T-cell (primary cell): Measurements from ENCODE around the gene LAMA5. TPM values are rescaled to one million over a fixed set of nuclear protein-coding genes. Genes with fewer than 3 reads are reported as not detected.

Experiments used
- ATAC-seq, 4 experiments: fragments of 200-7000 bp in 3 of 4; fragments of 150-1000 bp in 1 of 4; cut with Tn5 transposase; replicated peaks in 1 of 4; 1 replicate in 3 of 4; 2 replicates in 1 of 4; pipeline ENCODE4 v1.10.0; 2021; ENCODE audit warnings: moderate library complexity in 3 of 4, mild to moderate bottlenecking in 2 of 4, moderate number of reproducible peaks in 1 of 4
- CTCF ChIA-PET, 2 donors: fragments of 300-600 bp; sonication (Branson Sonifier 250); formaldehyde crosslinking; loops; one replicate each; lab custom pipeline; 2022; ENCODE audit warnings: antibody characterized with exemption in 2 of 2; lab: Charles Lee
- POLR2A ChIA-PET, 2 donors: fragments of 300-600 bp; sonication (Branson Sonifier 250); formaldehyde crosslinking; loops; one replicate each; lab custom pipeline; 2022; ENCODE audit warnings: antibody characterized with exemption in 2 of 2; lab: Charles Lee
- DNase-seq, 35 experiments: peaks; one replicate each; pipeline versions ENCODE4 v3.0.0 to v3.0.0-alpha.2; 2013 to 2023
- H3K27ac ChIP-seq: one replicate; pipeline ENCODE4 v1.5.1; 2013; ENCODE audit warnings: low read length
- H3K27me3 ChIP-seq, 2 experiments: replicated peaks in 1 of 2; 1 replicate in 1 of 2; 2 replicates in 1 of 2; pipeline versions ENCODE4 v1.6.1 to v1.7.0; 2013; ENCODE audit warnings: low read length in 1 of 2, mixed read lengths in 1 of 2; ENCODE audit not compliant: control insufficient read depth in 2 of 2, insufficient read depth in 2 of 2; ENCODE audit errors: extremely low read depth in 1 of 2
- H3K36me3 ChIP-seq, 2 donors: 1 replicate in 1 of 2; 2 replicates in 1 of 2; pipeline versions ENCODE4 v1.6.1 to v1.7.0; 2013; ENCODE audit warnings: low read length in 1 of 2; ENCODE audit not compliant: control insufficient read depth in 2 of 2, insufficient read depth in 1 of 2; ENCODE audit errors: extremely low read depth in 1 of 2
- H3K4me1 ChIP-seq, 2 experiments: 1 replicate in 1 of 2; 2 replicates in 1 of 2; pipeline versions ENCODE4 v1.6.1 to v1.7.0; 2013; ENCODE audit warnings: low read length in 2 of 2, mixed read lengths in 1 of 2; ENCODE audit not compliant: insufficient read depth in 2 of 2, control insufficient read depth in 1 of 2; ENCODE audit errors: extremely low read depth in 1 of 2
- H3K4me3 ChIP-seq, 2 donors: 1 replicate in 1 of 2; 2 replicates in 1 of 2; pipeline versions ENCODE4 v1.5.1 to v1.7.0; 2013; ENCODE audit warnings: mild to moderate bottlenecking in 2 of 2, low read length in 1 of 2, moderate library complexity in 1 of 2; ENCODE audit not compliant: control insufficient read depth in 1 of 2; ENCODE audit errors: extremely low read depth in 1 of 2
- H3K9me3 ChIP-seq: 2 replicates; pipeline ENCODE4 v1.7.0; 2013
- H3K27ac Mint-ChIP-seq, 2 donors: one replicate each; pipeline ENCODE4 v1.8.0; 2020 to 2021; ENCODE audit warnings: mild to moderate bottlenecking in 2 of 2, mixed read lengths in 2 of 2
- H3K27me3 Mint-ChIP-seq, 2 donors: one replicate each; pipeline ENCODE4 v1.8.0; 2021 to 2022; ENCODE audit warnings: mixed read lengths in 2 of 2
- H3K36me3 Mint-ChIP-seq: one replicate; pipeline ENCODE4 v1.8.0; 2021; ENCODE audit warnings: mixed read lengths
- H3K4me1 Mint-ChIP-seq, 3 donors: one replicate each; pipeline ENCODE4 v1.8.0; 2020 to 2022; ENCODE audit warnings: mixed read lengths in 3 of 3, mild to moderate bottlenecking in 1 of 3
- H3K4me3 Mint-ChIP-seq, 3 donors: one replicate each; pipeline ENCODE4 v1.8.0; 2020 to 2022; ENCODE audit warnings: mild to moderate bottlenecking in 3 of 3, mixed read lengths in 3 of 3, moderate library complexity in 3 of 3
- H3K9me3 Mint-ChIP-seq, 3 donors: one replicate each; pipeline ENCODE4 v1.8.0; 2020 to 2022; ENCODE audit warnings: mixed read lengths in 3 of 3
- WGBS: methylation state at CpG from one replicate; pipeline ENCODE4 v1.1.5; 2013; ENCODE audit warnings: missing lambda C conversion rate; ENCODE audit not compliant: insufficient coverage; 5-methylcytosine and 5-hydroxymethylcytosine counted together
- total RNA-seq, 35 experiments: library from RNA in 6 of 35; stranded (reverse) in 6 of 35; fragments of 120-200 nt in 1 of 35; gene quantifications; one replicate each; pipeline versions ENCODE4 v1.2.1 to v1.2.4 and lab custom pipeline; 2013 to 2026

LAMA5 gene
- total RNA-seq, 5 donors from 2014 or later (not counting 1 experiment from before 2014, with no cell fraction given): 0.48 to 4.3 (median 3.0) TPM

DNA sequence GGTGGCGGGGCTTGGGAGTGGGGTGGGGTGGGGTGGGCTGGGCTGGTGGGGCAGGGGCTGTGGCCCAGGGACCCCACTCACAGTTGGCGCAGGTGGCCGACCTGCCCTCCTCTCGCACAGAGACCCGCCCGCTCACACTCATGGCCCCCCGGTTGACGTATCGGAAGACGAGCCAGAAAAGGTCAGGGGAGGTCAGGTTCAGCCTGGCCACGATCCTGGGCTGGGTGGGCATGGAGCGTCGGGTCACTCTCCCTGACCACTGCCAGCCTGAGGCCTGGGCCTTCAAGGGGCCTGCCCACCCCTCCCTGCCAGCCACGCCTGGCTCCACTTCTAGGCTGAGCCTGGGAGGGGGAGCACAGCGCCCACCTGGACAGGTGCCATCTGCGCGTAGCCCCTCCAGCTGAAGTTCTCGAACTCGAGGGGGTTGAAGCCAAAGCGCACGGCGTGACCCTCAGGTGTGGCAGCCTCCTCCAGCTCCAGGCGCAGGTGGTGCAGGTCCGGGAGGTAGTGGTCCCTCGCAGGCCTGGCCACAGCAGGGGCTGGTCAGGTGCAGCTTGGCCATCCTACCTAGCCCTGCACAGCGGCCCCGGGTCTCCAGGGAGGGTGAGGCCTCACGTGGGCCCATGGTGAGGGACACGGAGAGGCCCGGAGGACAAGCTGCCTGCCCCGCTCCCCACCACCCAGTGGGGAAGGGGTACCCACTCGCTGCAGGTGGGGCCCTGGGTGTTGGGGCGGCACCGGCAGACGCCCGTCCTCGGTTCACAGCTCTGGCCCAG is 33.1 kb downstream of the LAMA5 start:
- Mint-ChIP-seq H3K27ac (no peak overlapping the region), H3K36me3 (no peaks in the 10 kb centered on the region), H3K4me1 (peaks cover 0 to 10% (median 0%) of the 10 kb centered on the region in 3 donors), H3K9me3 (no peaks in the 10 kb centered on the region), H3K27me3 (peaks cover 0 to 10% of the 10 kb centered on the region in 2 donors), H3K4me3 (no peak overlapping the region)
- no peak for ATAC-seq
- Histone ChIP-seq H3K4me1 (no peaks in the 10 kb centered on the region), H3K4me3 (no peak overlapping the region), H3K27ac (no peak overlapping the region), H3K36me3 (no peaks in the 10 kb centered on the region), H3K27me3 (peaks cover 0 to 58% of the 10 kb centered on the region in 2 experiments), H3K9me3 (no peaks in the 10 kb centered on the region)
- POLR2A ChIA-PET: no interaction called here
- CTCF ChIA-PET: no interaction called here
- DNase-seq: no peak
- 90% methylated on average over 28 of the region's 37 CpGs for WGBS

DNA sequence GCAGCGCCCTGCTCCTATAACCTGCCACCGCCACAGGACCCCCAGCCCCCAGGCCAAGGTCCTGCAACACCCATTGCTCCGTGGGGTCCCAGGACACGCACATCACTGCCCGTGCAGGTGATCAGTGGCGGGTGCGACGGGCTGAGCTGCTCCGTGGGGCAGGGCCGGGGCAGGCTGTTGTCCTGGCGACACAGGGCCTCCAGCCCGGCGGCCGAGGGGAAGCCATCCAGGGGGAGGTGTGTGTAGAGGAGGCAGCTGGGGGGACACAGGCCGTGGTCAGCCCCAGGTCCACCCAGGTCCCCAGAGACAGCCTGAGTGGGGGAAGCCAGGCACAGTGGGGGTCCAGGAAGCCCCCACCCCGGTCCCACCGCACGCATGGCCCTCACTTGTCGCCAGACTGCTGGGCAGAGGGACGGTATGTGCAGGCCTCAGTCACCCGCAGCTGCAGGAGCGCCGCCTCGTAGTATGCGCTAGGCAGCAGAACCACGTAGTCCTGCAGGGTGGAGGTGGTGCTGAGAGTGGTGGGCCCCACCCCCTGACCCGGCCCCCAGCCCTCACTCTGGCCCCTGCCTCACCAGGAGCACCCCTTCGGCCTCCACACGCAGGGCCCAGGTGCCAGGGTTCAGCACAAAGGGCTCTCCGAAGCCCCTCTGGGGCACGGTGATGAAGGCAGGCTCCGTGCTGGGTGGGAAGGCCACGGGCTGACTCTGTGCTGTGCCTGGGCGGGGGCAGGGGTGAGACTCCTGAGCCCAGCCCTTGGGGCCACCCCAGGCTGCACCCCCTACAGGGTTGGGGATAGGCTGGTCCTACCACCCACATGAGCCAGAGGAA is 33.9 kb downstream of the LAMA5 start:
- peaks cover 0 to 10% of the 10 kb centered on the region in 2 donors for H3K27me3 Mint-ChIP-seq
- H3K36me3 Mint-ChIP-seq: no peaks in the 10 kb centered on the region
- WGBS: 86% methylated on average over 20 of the region's 34 CpGs
- DNase-seq: no peak
- no peak overlapping the region for H3K4me3 Mint-ChIP-seq
- no peaks in the 10 kb centered on the region for H3K36me3 ChIP-seq
- no peaks in the 10 kb centered on the region for H3K9me3 ChIP-seq
- ChIA-PET POLR2A (no interaction called here), CTCF (no interaction called here)
- no peak for ATAC-seq
- H3K4me1 Mint-ChIP-seq: peaks cover 0 to 10% (median 0%) of the 10 kb centered on the region in 3 donors
- H3K4me1 ChIP-seq: no peaks in the 10 kb centered on the region
- H3K27ac Mint-ChIP-seq: no peak overlapping the region
- no peak overlapping the region for H3K27ac ChIP-seq
- no peak overlapping the region for H3K4me3 ChIP-seq
- peaks cover 0 to 56% of the 10 kb centered on the region in 2 experiments for H3K27me3 ChIP-seq
- H3K9me3 Mint-ChIP-seq: no peaks in the 10 kb centered on the region

DNA sequence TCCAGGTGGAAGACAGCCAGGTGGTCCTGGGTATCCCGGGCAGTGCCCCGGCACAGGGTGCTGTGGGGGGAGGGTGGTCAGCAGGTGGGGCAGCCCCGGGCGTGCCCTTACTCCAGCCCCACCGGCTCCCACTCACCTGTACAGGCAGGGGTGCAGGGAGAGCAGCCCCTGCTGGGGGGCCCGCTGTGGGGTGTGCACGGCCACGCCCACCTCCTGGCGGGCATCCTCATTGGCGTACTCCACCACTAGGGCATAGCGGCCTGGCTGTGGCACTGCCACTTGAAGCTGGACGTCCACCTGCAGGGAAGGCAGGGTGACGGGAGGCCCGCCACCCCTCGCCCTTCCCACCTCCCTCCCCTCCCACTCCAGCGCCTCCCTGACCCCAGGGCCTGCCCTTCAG is 34.7 kb downstream of the LAMA5 start:
- Mint-ChIP-seq H3K4me3 (no peak overlapping the region), H3K27me3 (peaks cover 0 to 10% of the 10 kb centered on the region in 2 donors), H3K36me3 (no peaks in the 10 kb centered on the region), H3K4me1 (peaks cover 0 to 7% (median 0%) of the 10 kb centered on the region in 3 donors), H3K27ac (no peak overlapping the region), H3K9me3 (no peaks in the 10 kb centered on the region)
- WGBS: 82% methylated on average over 8 of the region's 16 CpGs
- no peak overlapping the region for H3K4me3 ChIP-seq
- DNase-seq: no peak
- CTCF ChIA-PET: no interaction called here
- no peak overlapping the region for H3K27ac ChIP-seq
- POLR2A ChIA-PET: no interaction called here
- no peaks in the 10 kb centered on the region for H3K4me1 ChIP-seq
- no peaks in the 10 kb centered on the region for H3K36me3 ChIP-seq
- peaks cover 0 to 48% of the 10 kb centered on the region in 2 experiments for H3K27me3 ChIP-seq
- ATAC-seq: no peak
- no peaks in the 10 kb centered on the region for H3K9me3 ChIP-seq

DNA sequence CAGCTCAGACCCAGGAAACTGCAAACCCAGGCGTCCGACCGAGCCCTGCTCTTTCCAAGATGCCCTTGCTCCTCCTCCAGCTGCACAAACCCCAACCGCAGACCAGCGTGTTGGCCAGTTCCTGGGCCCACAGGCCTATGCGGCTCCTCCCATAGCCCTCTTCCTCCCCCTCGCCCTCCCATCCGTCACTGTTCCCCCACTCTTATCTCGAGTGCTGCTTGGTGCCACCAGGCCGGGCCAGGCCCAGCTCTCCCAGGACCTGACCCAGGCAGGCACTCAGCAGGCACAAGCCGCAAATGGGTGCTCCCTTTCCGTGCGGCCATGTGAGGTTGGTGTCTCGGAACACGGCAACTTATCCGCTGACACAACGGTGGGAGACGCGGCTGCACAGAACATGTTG is 35.8 kb downstream of the LAMA5 start:
- Mint-ChIP-seq H3K4me3 (no peak overlapping the region), H3K4me1 (no peaks in the 10 kb centered on the region), H3K27me3 (peaks cover 0 to 3% of the 10 kb centered on the region in 2 donors), H3K36me3 (no peaks in the 10 kb centered on the region), H3K27ac (no peak overlapping the region), H3K9me3 (no peaks in the 10 kb centered on the region)
- CTCF ChIA-PET: no interaction called here
- POLR2A ChIA-PET: no interaction called here
- Histone ChIP-seq H3K9me3 (no peaks in the 10 kb centered on the region), H3K27me3 (peaks cover 0 to 41% of the 10 kb centered on the region in 2 experiments), H3K36me3 (no peaks in the 10 kb centered on the region), H3K4me1 (no peaks in the 10 kb centered on the region), H3K4me3 (no peak overlapping the region), H3K27ac (no peak overlapping the region)
- ATAC-seq (no peak), DNase-seq (no peak)
- WGBS: 92% methylated on average over 17 of the region's 19 CpGs

DNA sequence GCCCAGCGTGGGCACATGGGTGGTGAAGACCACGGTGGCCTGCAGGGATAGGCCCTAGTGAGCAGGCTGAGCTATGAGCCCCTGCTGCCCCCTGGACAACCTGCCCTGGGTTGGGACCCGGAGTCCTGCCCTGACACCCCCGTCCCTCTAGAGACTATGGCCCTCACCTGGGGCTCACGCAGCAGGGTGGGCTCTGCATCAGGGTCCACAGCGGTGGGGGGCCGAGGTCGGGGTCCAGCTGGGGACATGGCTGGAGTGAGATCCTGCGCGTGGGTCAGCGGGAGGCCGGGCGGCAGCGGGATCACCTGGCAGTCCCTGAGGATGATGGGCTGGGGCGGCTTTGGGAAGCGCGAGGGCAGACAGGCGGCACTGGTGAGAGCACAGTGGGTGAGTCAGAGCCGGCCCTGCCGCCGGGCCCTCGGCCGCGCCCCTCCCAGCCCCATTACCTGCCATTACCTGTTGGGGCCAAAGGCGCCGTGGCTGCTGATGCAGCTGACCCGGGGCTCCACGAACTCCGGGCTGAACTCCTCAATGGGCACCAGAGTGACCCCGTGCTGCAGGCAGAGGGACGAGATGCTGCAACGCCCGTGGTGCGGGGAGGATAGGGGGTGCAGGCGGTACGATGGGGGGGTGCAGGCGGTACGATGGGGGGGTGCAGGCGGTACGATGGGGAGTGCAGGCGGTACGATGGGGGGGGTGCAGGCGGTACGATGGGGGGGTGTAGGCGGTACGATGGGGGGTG is 36.4 kb downstream of the LAMA5 start:
- Histone ChIP-seq H3K4me3 (no peak overlapping the region), H3K27ac (no peak overlapping the region), H3K36me3 (no peaks in the 10 kb centered on the region), H3K4me1 (no peaks in the 10 kb centered on the region), H3K27me3 (peaks cover 0 to 35% of the 10 kb centered on the region in 2 experiments), H3K9me3 (no peaks in the 10 kb centered on the region)
- H3K4me3 Mint-ChIP-seq: no peak overlapping the region
- ChIA-PET POLR2A (no interaction called here), CTCF (no interaction called here)
- DNase-seq: no peak
- no peaks in the 10 kb centered on the region for H3K36me3 Mint-ChIP-seq
- WGBS: 90% methylated on average over 24 of the region's 46 CpGs
- no peaks in the 10 kb centered on the region for H3K27me3 Mint-ChIP-seq
- H3K9me3 Mint-ChIP-seq: no peaks in the 10 kb centered on the region
- H3K27ac Mint-ChIP-seq: no peak overlapping the region
- no peak for ATAC-seq
- no peaks in the 10 kb centered on the region for H3K4me1 Mint-ChIP-seq
